Neural cell (in vitro differentiated cells): ENCODE measurements around the gene FAM120C. TPM values are rescaled to one million over a fixed set of nuclear protein-coding genes. Genes with fewer than 3 reads are reported as not detected.

ENCODE experiments used
- H2AFZ ChIP-seq: fragments of 200-600, 300-800 bp; sonication (generic), shearing (Covaris generic); 2 replicates; pipeline ENCODE4 v1.6.0; 2014; ENCODE audit warnings: low read depth, mild to moderate bottlenecking, antibody characterized with exemption, low read length, moderate library complexity
- H3F3A ChIP-seq: fragments of 200-600 bp; shearing (Covaris generic); 2 replicates; pipeline ENCODE4 v1.6.1; 2016; ENCODE audit warnings: mild to moderate bottlenecking, moderate library complexity, mixed read lengths, antibody characterized with exemption, low read length; ENCODE audit not compliant: insufficient read depth, poor library complexity, severe bottlenecking
- H3K27ac ChIP-seq: fragments of 200-600, 300-800 bp; sonication (generic), shearing (Covaris generic); 2 replicates; pipeline ENCODE4 v1.5.1; 2014; ENCODE audit warnings: mild to moderate bottlenecking, low read length, moderate library complexity
- H3K27me3 ChIP-seq: fragments of 300-800, 200-600 bp; sonication (generic), shearing (Covaris generic); 2 replicates; pipeline ENCODE4 v1.6.0; 2014; ENCODE audit warnings: mild to moderate bottlenecking, low read depth, low read length, moderate library complexity; ENCODE audit not compliant: insufficient read depth
- H3K36me3 ChIP-seq: fragments of 300-800, 200-600 bp; sonication (generic), shearing (Covaris generic); 2 replicates; pipeline ENCODE4 v1.5.1; 2014; ENCODE audit warnings: mild to moderate bottlenecking, antibody characterized with exemption, low read length, moderate library complexity; ENCODE audit not compliant: insufficient read depth
- H3K4me2 ChIP-seq: fragments of 300-800, 200-600 bp; sonication (generic), shearing (Covaris generic); 2 replicates; pipeline ENCODE4 v1.6.0; 2014; ENCODE audit warnings: mild to moderate bottlenecking, low read length
- H3K4me3 ChIP-seq: fragments of 300-800, 200-600 bp; sonication (generic), shearing (Covaris generic); 2 replicates; pipeline ENCODE4 v1.5.1; 2014; ENCODE audit warnings: mild to moderate bottlenecking, low read length, moderate library complexity
- H3K79me2 ChIP-seq: fragments of 200-600 bp; shearing (Covaris generic); replicated peaks from 2 replicates; pipeline ENCODE4 v1.6.0; 2014; ENCODE audit warnings: mild to moderate bottlenecking, low read length, moderate library complexity; ENCODE audit not compliant: insufficient read depth
- H3K9ac ChIP-seq: fragments of 300-800, 200-600 bp; sonication (generic), shearing (Covaris generic); 2 replicates; pipeline ENCODE4 v1.6.1; 2016; ENCODE audit warnings: mild to moderate bottlenecking, low read length, mixed read lengths
- H3K9me2 ChIP-seq: fragments of 200-600 bp; shearing (Covaris generic); 2 replicates; pipeline ENCODE4 v1.6.1; 2016; ENCODE audit warnings: mild to moderate bottlenecking, low read length, mixed read lengths; ENCODE audit not compliant: insufficient read depth
- H3K9me3 ChIP-seq: fragments of 200-600, 300-800 bp; sonication (generic), shearing (Covaris generic); 2 replicates; pipeline ENCODE4 v1.6.1; 2016; ENCODE audit warnings: mild to moderate bottlenecking, mixed run types, low read length, moderate library complexity, mixed read lengths
- H4K20me1 ChIP-seq: fragments of 200-600 bp; shearing (Covaris generic); 2 replicates; pipeline ENCODE4 v1.6.1; 2016; ENCODE audit warnings: mild to moderate bottlenecking, mixed run types; ENCODE audit not compliant: insufficient read depth
- EP300 ChIP-seq: fragments of 450-650 bp; conservative IDR thresholded peaks from 2 replicates; pipeline ENCODE4 v1.6.1; 2014; ENCODE audit warnings: antibody characterized with exemption, mild to moderate bottlenecking, moderate library complexity; ENCODE audit not compliant: poor library complexity, severe bottlenecking
- EZH2 ChIP-seq: fragments of 200-600, 300-800 bp; shearing (Covaris generic), sonication (generic); IDR thresholded peaks from 2 replicates; pipeline ENCODE4 v1.6.1; 2014; ENCODE audit warnings: antibody characterized with exemption, low read length, borderline replicate concordance, mild to moderate bottlenecking; ENCODE audit not compliant: insufficient read depth, poor library complexity, severe bottlenecking
- MXI1 ChIP-seq: fragments of 450-650 bp; conservative IDR thresholded peaks from 2 replicates; pipeline ENCODE4 v1.6.1; 2014; ENCODE audit warnings: antibody characterized with exemption, mild to moderate bottlenecking; ENCODE audit not compliant: poor library complexity, severe bottlenecking
- POLR2AphosphoS5 ChIP-seq: IDR thresholded peaks from 2 replicates; pipeline ENCODE4 v1.6.1; 2012
- RAD21 ChIP-seq: fragments of 450-650 bp; conservative IDR thresholded peaks from 2 replicates; pipeline ENCODE4 v1.6.1; 2014; ENCODE audit warnings: antibody characterized with exemption, mild to moderate bottlenecking, moderate library complexity
- SMC3 ChIP-seq: fragments of 450-650 bp; conservative IDR thresholded peaks from 2 replicates; pipeline ENCODE4 v1.6.1; 2014; ENCODE audit warnings: antibody characterized with exemption, mild to moderate bottlenecking, moderate library complexity; ENCODE audit not compliant: poor library complexity
- TAF1 ChIP-seq: IDR thresholded peaks from 2 replicates; pipeline ENCODE4 v1.6.1; 2012; ENCODE audit warnings: low read depth
- polyA plus RNA-seq: library from polyadenylated mRNA; depleted of rRNA; stranded (reverse); fragments of >200 nt; gene quantifications from 2 replicates; pipeline ENCODE4 v1.2.3, GENCODE V29; 2014
- TF ChIP-seq, protein P1 (sequence below): fragments of 450-650 bp; IDR thresholded peaks from 2 replicates; pipeline ENCODE4 v1.5.1; 2014; ENCODE audit warnings: antibody characterized with exemption, mild to moderate bottlenecking, moderate library complexity; ENCODE audit not compliant: poor library complexity, severe bottlenecking
- TF ChIP-seq, protein P2 (sequence below): IDR thresholded peaks from 2 replicates; pipeline ENCODE4 v1.6.1; 2012; ENCODE audit warnings: borderline replicate concordance

The FAM120C gene
- polyA plus RNA-seq, 1 donor from 2014 or later, result 2.5 TPM

GRCh38 chrX:54171527-54172250 is 11.4 kb downstream of the FAM120C start:
- H3K79me2 ChIP-seq, result no peaks in the 10 kb centered on the region
- no peaks in the 10 kb centered on the region for H4K20me1 ChIP-seq
- no peaks in the 10 kb centered on the region for H3K27me3 ChIP-seq
- no peak overlapping the region for H3K4me3 ChIP-seq
- H3K9me3 ChIP-seq, result no peaks in the 10 kb centered on the region
- H3K4me2 ChIP-seq, result no peak overlapping the region
- H3F3A ChIP-seq, result no peaks in the 10 kb centered on the region
- H3K9ac ChIP-seq, result no peak overlapping the region
- no peak overlapping the region for H2AFZ ChIP-seq
- H3K9me2 ChIP-seq, result no peaks in the 10 kb centered on the region
- H3K36me3 ChIP-seq, result no peaks in the 10 kb centered on the region
- H3K27ac ChIP-seq, result no peak overlapping the region
- TF ChIP-seq EZH2, result no peak
- no peak for TF ChIP-seq EP300
- no peak for TF ChIP-seq TAF1
- TF ChIP-seq RAD21, result no peak
- TF ChIP-seq POLR2AphosphoS5, result no peak
- TF ChIP-seq MXI1, result no peak
- TF ChIP-seq, protein P1, sequence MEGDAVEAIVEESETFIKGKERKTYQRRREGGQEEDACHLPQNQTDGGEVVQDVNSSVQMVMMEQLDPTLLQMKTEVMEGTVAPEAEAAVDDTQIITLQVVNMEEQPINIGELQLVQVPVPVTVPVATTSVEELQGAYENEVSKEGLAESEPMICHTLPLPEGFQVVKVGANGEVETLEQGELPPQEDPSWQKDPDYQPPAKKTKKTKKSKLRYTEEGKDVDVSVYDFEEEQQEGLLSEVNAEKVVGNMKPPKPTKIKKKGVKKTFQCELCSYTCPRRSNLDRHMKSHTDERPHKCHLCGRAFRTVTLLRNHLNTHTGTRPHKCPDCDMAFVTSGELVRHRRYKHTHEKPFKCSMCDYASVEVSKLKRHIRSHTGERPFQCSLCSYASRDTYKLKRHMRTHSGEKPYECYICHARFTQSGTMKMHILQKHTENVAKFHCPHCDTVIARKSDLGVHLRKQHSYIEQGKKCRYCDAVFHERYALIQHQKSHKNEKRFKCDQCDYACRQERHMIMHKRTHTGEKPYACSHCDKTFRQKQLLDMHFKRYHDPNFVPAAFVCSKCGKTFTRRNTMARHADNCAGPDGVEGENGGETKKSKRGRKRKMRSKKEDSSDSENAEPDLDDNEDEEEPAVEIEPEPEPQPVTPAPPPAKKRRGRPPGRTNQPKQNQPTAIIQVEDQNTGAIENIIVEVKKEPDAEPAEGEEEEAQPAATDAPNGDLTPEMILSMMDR, result no peak
- TF ChIP-seq, protein P2, sequence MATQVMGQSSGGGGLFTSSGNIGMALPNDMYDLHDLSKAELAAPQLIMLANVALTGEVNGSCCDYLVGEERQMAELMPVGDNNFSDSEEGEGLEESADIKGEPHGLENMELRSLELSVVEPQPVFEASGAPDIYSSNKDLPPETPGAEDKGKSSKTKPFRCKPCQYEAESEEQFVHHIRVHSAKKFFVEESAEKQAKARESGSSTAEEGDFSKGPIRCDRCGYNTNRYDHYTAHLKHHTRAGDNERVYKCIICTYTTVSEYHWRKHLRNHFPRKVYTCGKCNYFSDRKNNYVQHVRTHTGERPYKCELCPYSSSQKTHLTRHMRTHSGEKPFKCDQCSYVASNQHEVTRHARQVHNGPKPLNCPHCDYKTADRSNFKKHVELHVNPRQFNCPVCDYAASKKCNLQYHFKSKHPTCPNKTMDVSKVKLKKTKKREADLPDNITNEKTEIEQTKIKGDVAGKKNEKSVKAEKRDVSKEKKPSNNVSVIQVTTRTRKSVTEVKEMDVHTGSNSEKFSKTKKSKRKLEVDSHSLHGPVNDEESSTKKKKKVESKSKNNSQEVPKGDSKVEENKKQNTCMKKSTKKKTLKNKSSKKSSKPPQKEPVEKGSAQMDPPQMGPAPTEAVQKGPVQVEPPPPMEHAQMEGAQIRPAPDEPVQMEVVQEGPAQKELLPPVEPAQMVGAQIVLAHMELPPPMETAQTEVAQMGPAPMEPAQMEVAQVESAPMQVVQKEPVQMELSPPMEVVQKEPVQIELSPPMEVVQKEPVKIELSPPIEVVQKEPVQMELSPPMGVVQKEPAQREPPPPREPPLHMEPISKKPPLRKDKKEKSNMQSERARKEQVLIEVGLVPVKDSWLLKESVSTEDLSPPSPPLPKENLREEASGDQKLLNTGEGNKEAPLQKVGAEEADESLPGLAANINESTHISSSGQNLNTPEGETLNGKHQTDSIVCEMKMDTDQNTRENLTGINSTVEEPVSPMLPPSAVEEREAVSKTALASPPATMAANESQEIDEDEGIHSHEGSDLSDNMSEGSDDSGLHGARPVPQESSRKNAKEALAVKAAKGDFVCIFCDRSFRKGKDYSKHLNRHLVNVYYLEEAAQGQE, result no peak

DNA sequence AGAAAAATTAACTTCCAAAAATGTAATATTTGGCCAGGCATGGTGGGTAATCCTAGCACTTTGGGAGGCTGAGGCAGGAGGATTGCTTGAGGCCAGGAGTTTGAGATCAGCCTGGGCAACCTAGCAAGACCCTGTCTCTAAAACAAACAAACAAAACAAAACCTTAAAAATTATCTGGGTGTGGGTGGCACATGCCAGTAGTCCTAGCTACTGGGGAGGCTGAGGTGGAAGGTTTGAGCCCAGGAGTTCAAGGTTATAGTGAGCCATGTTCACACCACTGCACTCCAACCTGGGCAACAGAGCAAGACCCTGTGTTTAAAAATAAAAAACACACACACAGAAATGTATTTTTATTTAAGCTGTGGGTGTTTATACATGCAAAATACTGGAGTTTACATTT is 12.0 kb downstream of the FAM120C start:
- Histone ChIP-seq H3K9me3 (no peaks in the 10 kb centered on the region), H3F3A (no peaks in the 10 kb centered on the region), H3K27ac (no peak overlapping the region), H2AFZ (no peak overlapping the region), H3K9ac (no peak overlapping the region), H3K36me3 (no peaks in the 10 kb centered on the region), H3K4me3 (no peak overlapping the region), H3K79me2 (no peaks in the 10 kb centered on the region), H4K20me1 (no peaks in the 10 kb centered on the region), H3K9me2 (no peaks in the 10 kb centered on the region), H3K27me3 (no peaks in the 10 kb centered on the region), H3K4me2 (no peak overlapping the region)
- TF ChIP-seq POLR2AphosphoS5, result no peak
- TF ChIP-seq SMC3, result no peak
- TF ChIP-seq MXI1, result no peak
- TF ChIP-seq RAD21, result no peak
- TF ChIP-seq, protein P2, result no peak
